ENCODE results near the gene PIK3AP1.
"Not testable (repeated sequence)": the region's sequence is repeated elsewhere in the genome, so short reads cannot be mapped to it uniquely, and the experiment has no call there.

PIK3AP1 gene

GRCh38 chr10:96756111-96756903 is 36.0 kb upstream of the PIK3AP1 start:
- TF ChIP-seq CTCF (conservative IDR thresholded peaks at IDR 0.05; ENCODE audit: low read length) = no peak
- no peak overlapping the region for H3K4me3 ChIP-seq (ENCODE audit: low read length)
- DNase-seq (ENCODE audit: low read depth) = no peak

- no peak for TF ChIP-seq CTCF (conservative IDR thresholded peaks at IDR 0.05; ENCODE audit: low read length)
- DNase-seq (ENCODE audit: low read depth) = no peak
- H3K4me3 ChIP-seq (ENCODE audit: low read length) = no peak overlapping the region
These were observed 33.6 kb upstream of the PIK3AP1 start for GRCh38 chr10:96753956-96754355.

DNA sequence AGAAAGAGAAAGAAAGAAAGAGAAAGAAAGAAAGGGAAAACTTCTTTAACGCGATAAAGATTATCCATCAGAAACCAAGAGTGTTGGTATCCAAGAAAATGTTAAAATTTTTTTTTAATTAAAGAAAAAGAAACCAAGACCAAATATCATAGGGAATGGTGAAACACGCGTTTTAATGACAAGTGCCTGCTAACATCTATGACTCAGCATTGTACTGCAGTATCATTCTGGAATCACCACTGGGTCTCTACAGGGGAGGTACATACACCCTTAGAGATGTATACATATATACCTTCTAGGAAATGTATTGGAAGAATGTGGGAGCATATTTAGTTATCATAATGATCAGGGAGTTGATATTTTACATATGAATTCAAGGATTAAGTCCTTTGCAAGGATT is 32.1 kb upstream of the PIK3AP1 start:
- TF ChIP-seq CTCF (conservative IDR thresholded peaks at IDR 0.05; ENCODE audit: low read length) = no peak
- no peak overlapping the region for H3K4me3 ChIP-seq (ENCODE audit: low read length)
- DNase-seq (ENCODE audit: low read depth) = no peak

DNA sequence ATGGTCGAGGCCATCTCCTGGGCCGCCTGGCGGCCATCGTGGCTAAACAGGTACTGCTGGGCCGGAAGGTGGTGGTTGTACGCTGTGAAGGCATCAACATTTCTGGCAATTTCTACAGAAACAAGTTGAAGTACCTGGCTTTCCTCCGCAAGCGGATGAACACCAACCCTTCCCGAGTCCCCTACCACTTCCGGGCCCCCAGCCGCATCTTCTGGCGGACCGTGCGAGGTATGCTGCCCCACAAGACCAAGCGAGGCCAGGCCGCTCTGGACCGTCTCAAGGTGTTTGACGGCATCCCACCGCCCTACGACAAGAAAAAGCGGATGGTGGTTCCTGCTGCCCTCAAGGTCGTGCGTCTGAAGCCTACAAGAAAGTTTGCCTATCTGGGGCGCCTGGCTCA is 30.0 kb upstream of the PIK3AP1 start:
- not testable (repeated sequence) for DNase-seq (ENCODE audit: low read depth); H3K4me3 ChIP-seq (ENCODE audit: low read length)

DNA sequence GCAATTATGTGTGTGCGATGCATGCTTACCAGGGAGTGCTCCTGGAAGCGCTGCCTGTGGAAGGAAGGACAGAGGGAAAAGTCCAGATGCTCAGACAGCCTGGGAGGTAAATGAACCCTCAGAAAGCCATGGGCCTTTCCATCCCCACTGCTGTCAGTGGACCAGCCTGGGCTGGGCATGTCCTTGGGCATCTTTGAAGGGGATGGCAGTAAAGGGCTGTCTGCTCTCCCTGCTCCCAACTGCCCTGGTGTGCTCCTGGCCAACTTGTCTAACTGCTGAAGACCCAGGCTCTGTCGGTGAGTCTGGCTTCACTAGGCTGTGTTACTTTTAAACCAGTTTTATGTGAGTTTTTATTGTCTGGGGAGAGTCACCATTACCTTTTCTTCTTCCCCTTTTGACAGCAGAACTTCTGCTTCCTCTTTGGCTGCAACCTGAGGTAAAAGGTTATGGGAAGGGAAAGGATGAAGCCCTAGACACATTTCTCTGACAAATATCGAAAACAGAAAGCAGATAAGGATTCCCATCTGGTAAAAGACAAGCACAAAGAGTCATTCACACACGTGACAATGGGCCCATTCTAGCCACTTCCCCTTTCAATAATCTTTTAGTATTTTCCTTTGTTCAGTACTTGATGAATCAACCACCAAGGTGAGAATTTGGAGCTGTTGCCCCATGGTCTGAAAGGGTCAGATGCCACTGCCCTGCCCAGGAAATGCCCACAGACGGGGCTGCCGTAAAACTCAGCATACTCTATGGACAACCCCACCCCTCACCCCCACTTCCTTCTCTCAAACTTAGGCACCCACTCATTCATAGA is 27.6 kb upstream of the PIK3AP1 start:
- no peak overlapping the region for H3K4me3 ChIP-seq (ENCODE audit: low read length)
- no peak for TF ChIP-seq CTCF (conservative IDR thresholded peaks at IDR 0.05; ENCODE audit: low read length)
- no peak for DNase-seq (ENCODE audit: low read depth)

GRCh38 chr10:96746503-96746902 is 26.2 kb upstream of the PIK3AP1 start:
- TF ChIP-seq CTCF (conservative IDR thresholded peaks at IDR 0.05; ENCODE audit: low read length) = no peak
- DNase-seq (ENCODE audit: low read depth) = peak; percentile 11
- no peak overlapping the region for H3K4me3 ChIP-seq (ENCODE audit: low read length)

GRCh38 chr10:96745950-96746349 is 25.6 kb upstream of the PIK3AP1 start:
- no peak overlapping the region for H3K4me3 ChIP-seq (ENCODE audit: low read length)
- no peak for DNase-seq (ENCODE audit: low read depth)
- no peak for TF ChIP-seq CTCF (conservative IDR thresholded peaks at IDR 0.05; ENCODE audit: low read length)

All from AG10803 (cell line).